ENCODE results near the gene FOXF1. TPM values are rescaled to one million over a fixed set of nuclear protein-coding genes. Genes with fewer than 3 reads are reported as not detected.

Gene FOXF1
- total and polyA plus RNA-seq, 3 donors from 2014 or later: 0.91 to 2.8 (median 2.0) TPM

GRCh38 chr16:86509759-86510464 is 415 bp upstream of the FOXF1 start:
- Histone ChIP-seq H3K4me3 (peak overlapping the region; percentile 51 to 64), H3K9me3 (no peaks in the 10 kb centered on the region), H3K36me3 (ENCODE audit: low read depth, missing control alignments) (no peaks in the 10 kb centered on the region), H3K27me3 (no peaks in the 10 kb centered on the region), H3K4me1 (peaks cover 17% of the 10 kb centered on the region), H3K27ac (peak overlapping the region; percentile 44 to 56)
- intact Hi-C loops (cut with DNase I; ENCODE audit: low total_unique reads): no loop called here
- TF ChIP-seq CTCF (IDR thresholded peaks at IDR 0.05) (no peak), POLR2A (IDR thresholded peaks at IDR 0.05) (no peak)
- DNase-seq: no peak
- 0 to 1% methylated on average over 31 to 65 of the region's 84 CpGs for WGBS, 2 donors

- H3K4me1 ChIP-seq: peaks cover 12% of the 10 kb centered on the region
- TF ChIP-seq POLR2A (IDR thresholded peaks at IDR 0.05) (no peak), CTCF (IDR thresholded peaks at IDR 0.05) (no peak)
- H3K4me3 ChIP-seq: peak overlapping the region in 1 of 2 donors; percentile 64
- DNase-seq: no peak
- H3K36me3 ChIP-seq (ENCODE audit: low read depth, missing control alignments): no peaks in the 10 kb centered on the region
- intact Hi-C loops (cut with DNase I; ENCODE audit: low total_unique reads): no loop called here
- 27% methylated on average over 5 to 43 of the region's 44 CpGs for WGBS, 2 donors
- H3K27me3 ChIP-seq: no peaks in the 10 kb centered on the region
- no peak overlapping the region for H3K27ac ChIP-seq
- no peaks in the 10 kb centered on the region for H3K9me3 ChIP-seq
Measured at GRCh38 chr16:86511317-86512161, 1.2 kb downstream of the FOXF1 start.

GRCh38 chr16:86512301-86512859 is 2.1 kb downstream of the FOXF1 start:
- Histone ChIP-seq H3K4me3 (no peak overlapping the region), H3K9me3 (no peaks in the 10 kb centered on the region), H3K27me3 (no peaks in the 10 kb centered on the region), H3K27ac (no peak overlapping the region), H3K36me3 (ENCODE audit: low read depth, missing control alignments) (no peaks in the 10 kb centered on the region), H3K4me1 (peaks cover 12% of the 10 kb centered on the region)
- no peak for TF ChIP-seq POLR2A (IDR thresholded peaks at IDR 0.05)
- no peak for TF ChIP-seq CTCF (IDR thresholded peaks at IDR 0.05)
- intact Hi-C loops (cut with DNase I; ENCODE audit: low total_unique reads): no loop called here
- DNase-seq: no peak
- WGBS, 2 donors: 50 to 58% methylated on average over 6 to 24 of the region's 24 CpGs

GRCh38 chr16:86512860-86513470 is 2.6 kb downstream of the FOXF1 start:
- 45 to 75% methylated on average over 25 to 29 of the region's 29 CpGs for WGBS, 2 donors
- Histone ChIP-seq H3K4me1 (peaks cover 10% of the 10 kb centered on the region), H3K9me3 (no peaks in the 10 kb centered on the region), H3K36me3 (ENCODE audit: low read depth, missing control alignments) (no peaks in the 10 kb centered on the region), H3K27ac (no peak overlapping the region), H3K4me3 (no peak overlapping the region), H3K27me3 (no peaks in the 10 kb centered on the region)
- intact Hi-C loops (cut with DNase I; ENCODE audit: low total_unique reads): no loop called here
- DNase-seq: no peak
- no peak for TF ChIP-seq POLR2A (IDR thresholded peaks at IDR 0.05)
- no peak for TF ChIP-seq CTCF (IDR thresholded peaks at IDR 0.05)

All from testis (tissue), 3 donors.